IPS DF 6.9 (cell line): Measurements from ENCODE around the gene PSMC3IP.
"Not testable (repeated sequence)": the region's sequence is repeated elsewhere in the genome, so short reads cannot be mapped to it uniquely, and the experiment has no call there.

ENCODE experiments used
- DNase-seq: peaks from one replicate; pipeline ENCODE4 v3.0.0-alpha.2; 2013; ENCODE audit warnings: low read depth, low spot score
- H3K27ac ChIP-seq: one replicate; pipeline ENCODE4 v1.5.1; 2013; ENCODE audit warnings: low read length, control low read depth
- H3K27me3 ChIP-seq: 2 replicates; pipeline ENCODE4 v1.6.1; 2013; ENCODE audit warnings: mild to moderate bottlenecking, low read length; ENCODE audit not compliant: control insufficient read depth, insufficient read depth
- H3K36me3 ChIP-seq: 2 replicates; pipeline ENCODE4 v1.6.1; 2013; ENCODE audit warnings: low read length; ENCODE audit not compliant: control insufficient read depth, insufficient read depth
- H3K4me1 ChIP-seq: 2 replicates; pipeline ENCODE4 v1.6.1; 2013; ENCODE audit warnings: low read length; ENCODE audit not compliant: control insufficient read depth, insufficient read depth
- H3K4me3 ChIP-seq: 2 replicates; pipeline ENCODE4 v1.5.1; 2013; ENCODE audit warnings: mild to moderate bottlenecking, low read length
- H3K9me3 ChIP-seq: 2 replicates; pipeline ENCODE4 v1.6.1; 2013; ENCODE audit warnings: low read length, inconsistent platforms; ENCODE audit not compliant: control insufficient read depth, insufficient read depth
- WGBS: extraction: QIAGEN DNeasy Blood & Tissue Kit; methylation state at CpG from one replicate; pipeline ENCODE4 v1.1.7; 2013; ENCODE audit warnings: mixed read lengths, missing lambda C conversion rate; ENCODE audit not compliant: insufficient read length, insufficient coverage; 5-methylcytosine and 5-hydroxymethylcytosine counted together

PSMC3IP gene

GRCh38 chr17:42560246-42560645 is 17.3 kb downstream of the PSMC3IP start:
- Histone ChIP-seq H3K27me3 (no peaks in the 10 kb centered on the region), H3K36me3 (peaks cover 7% of the 10 kb centered on the region), H3K4me1 (peaks cover 3% of the 10 kb centered on the region; the same call in 1 of the 2 replicates), H3K4me3 (no peak overlapping the region), H3K9me3 (no peaks in the 10 kb centered on the region), H3K27ac (no peak overlapping the region)
- WGBS, result no CpG with 5 or more reads among the region's 3 CpGs
- no peak for DNase-seq

GRCh38 chr17:42559075-42559474 is 18.5 kb downstream of the PSMC3IP start:
- Histone ChIP-seq H3K4me3 (no peak overlapping the region), H3K27ac (no peak overlapping the region), H3K36me3 (no peaks in the 10 kb centered on the region), H3K4me1 (peaks cover 3% of the 10 kb centered on the region; the same call in 1 of the 2 replicates), H3K9me3 (no peaks in the 10 kb centered on the region), H3K27me3 (no peaks in the 10 kb centered on the region)
- no peak for DNase-seq
- no CpG with 5 or more reads among the region's 6 CpGs for WGBS

- not testable (repeated sequence) for H3K27me3 ChIP-seq, H3K4me3 ChIP-seq, H3K36me3 ChIP-seq, H3K4me1 ChIP-seq, H3K9me3 ChIP-seq, DNase-seq, H3K27ac ChIP-seq
- WGBS, result no CpG with 5 or more reads among the region's 5 CpGs
Measured at GRCh38 chr17:42555961-42556617, 21.4 kb downstream of the PSMC3IP start.

GRCh38 chr17:42555122-42555622 is 22.4 kb downstream of the PSMC3IP start:
- Histone ChIP-seq H3K27me3 (no peaks in the 10 kb centered on the region), H3K4me3 (peak overlapping the region; percentile 72; the same call in 1 of the 2 replicates), H3K9me3 (no peaks in the 10 kb centered on the region), H3K4me1 (peaks cover 2% of the 10 kb centered on the region; the same call in 1 of the 2 replicates), H3K27ac (no peak overlapping the region), H3K36me3 (no peaks in the 10 kb centered on the region; the same call in 1 of the 2 replicates)
- DNase-seq, result no peak
- no CpG with 5 or more reads among the region's 4 CpGs for WGBS

GRCh38 chr17:42554250-42555121 is 23.0 kb downstream of the PSMC3IP start:
- no CpG with 5 or more reads among the region's 82 CpGs for WGBS
- Histone ChIP-seq H3K27ac (no peak overlapping the region), H3K27me3 (no peaks in the 10 kb centered on the region), H3K4me1 (peaks cover 2% of the 10 kb centered on the region; the same call in 1 of the 2 replicates), H3K4me3 (peak overlapping the region; percentile 72), H3K9me3 (no peaks in the 10 kb centered on the region), H3K36me3 (no peaks in the 10 kb centered on the region; the same call in 1 of the 2 replicates)
- no peak for DNase-seq

- H3K4me1 ChIP-seq, result peaks cover 4% of the 10 kb centered on the region
- no peaks in the 10 kb centered on the region for H3K27me3 ChIP-seq
- DNase-seq, result no peak
- WGBS, result no CpG with 5 or more reads among the region's 16 CpGs
- H3K36me3 ChIP-seq, result no peaks in the 10 kb centered on the region; the same call in 1 of the 2 replicates
- H3K27ac ChIP-seq, result no peak overlapping the region
- peak overlapping the region; percentile 72; the same call in 1 of the 2 replicates for H3K4me3 ChIP-seq
- no peaks in the 10 kb centered on the region for H3K9me3 ChIP-seq
Measured at GRCh38 chr17:42553866-42554249, 23.7 kb downstream of the PSMC3IP start.

- Histone ChIP-seq H3K4me1 (peaks cover 4% of the 10 kb centered on the region), H3K27me3 (no peaks in the 10 kb centered on the region), H3K36me3 (no peaks in the 10 kb centered on the region; the same call in 1 of the 2 replicates), H3K4me3 (no peak overlapping the region), H3K9me3 (no peaks in the 10 kb centered on the region), H3K27ac (no peak overlapping the region)
- 100% methylated on average over 1 of the region's 45 CpGs for WGBS
- no peak for DNase-seq
Measured at GRCh38 chr17:42553161-42553818, 24.2 kb downstream of the PSMC3IP start.

- H3K36me3 ChIP-seq, H3K9me3 ChIP-seq, H3K4me3 ChIP-seq, H3K27ac ChIP-seq, H3K27me3 ChIP-seq, H3K4me1 ChIP-seq, DNase-seq: not testable (repeated sequence)
- WGBS, result no CpG with 5 or more reads among the region's 15 CpGs
Measured at GRCh38 chr17:42552736-42553135, 24.8 kb downstream of the PSMC3IP start, which contains the start of gene HSD17B1. Gene HSD17B1 (plus strand): TSS chr17:42552923. CDS start chr17:42552934, 11 bp downstream.

- no peak for DNase-seq
- no CpG with 5 or more reads among the region's 14 CpGs for WGBS
- H3K9me3 ChIP-seq, result no peaks in the 10 kb centered on the region
- H3K36me3 ChIP-seq, result no peaks in the 10 kb centered on the region; the same call in 1 of the 2 replicates
- H3K27me3 ChIP-seq, result no peaks in the 10 kb centered on the region
- no peak overlapping the region for H3K27ac ChIP-seq
- H3K4me3 ChIP-seq, result no peak overlapping the region
- peaks cover 4% of the 10 kb centered on the region for H3K4me1 ChIP-seq
Measured at GRCh38 chr17:42548993-42549755, 28.4 kb downstream of the PSMC3IP start.
